Measurements from ENCODE around the gene DDRGK1.

DNA sequence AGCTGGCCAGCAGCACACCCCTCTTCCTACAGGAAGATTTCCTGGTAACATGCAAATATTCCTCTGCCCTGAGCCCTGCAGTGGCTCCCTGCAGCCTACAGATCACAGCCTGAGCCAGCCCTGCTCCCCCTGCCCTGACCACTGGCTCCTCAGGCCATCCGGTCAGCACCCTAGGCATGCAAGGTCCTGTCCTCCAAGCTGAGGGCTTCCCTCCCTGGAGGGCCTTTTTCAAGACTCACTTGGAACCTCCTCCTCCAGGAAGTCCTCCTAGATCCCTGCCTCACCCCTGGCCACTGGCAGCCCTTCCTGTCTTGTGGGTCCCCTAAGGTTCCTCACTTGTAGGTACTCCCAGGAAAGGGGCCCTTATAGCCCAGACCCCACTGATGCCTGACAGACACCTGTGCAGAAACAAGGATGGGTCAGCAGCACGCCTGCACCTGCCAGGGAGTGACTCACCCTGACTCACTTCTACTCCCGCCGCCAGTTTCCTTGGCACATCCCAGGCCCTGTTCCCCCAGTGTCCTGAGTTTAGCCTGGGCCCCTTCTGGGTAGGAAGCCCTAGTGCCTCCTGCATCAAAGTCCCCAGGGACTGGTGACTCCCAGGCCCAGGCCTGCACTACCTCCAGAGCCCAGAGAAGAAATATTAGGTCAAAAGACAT lies 31.3 kb upstream of the DDRGK1 start:
- no peak for TF ChIP-seq ZNF274 (IDR thresholded peaks at IDR 0.05; ENCODE audit: low read depth, low read length)
- no peak for TF ChIP-seq YY1 (IDR thresholded peaks at IDR 0.05; ENCODE audit: insufficient read depth, insufficient read length)
- no peak for TF ChIP-seq SUZ12 (IDR thresholded peaks at IDR 0.05; ENCODE audit: extremely low read depth, insufficient read depth, insufficient read length)
